Activated gamma-delta T cell treated with anti-CD3 and anti-CD28 coated beads, Interleukin-2, amount 50 U/mL, for 16 hours (primary cell): ENCODE measurements around the gene SFI1.
"Not testable (repeated sequence)": the region's sequence is repeated elsewhere in the genome, so short reads cannot be mapped to it uniquely, and the experiment has no call there.

ENCODE experiments used
- DNase-seq: peaks from one replicate; pipeline ENCODE4 v3.0.0-alpha.2; 2020; ENCODE audit warnings: low read depth

Gene SFI1

DNA sequence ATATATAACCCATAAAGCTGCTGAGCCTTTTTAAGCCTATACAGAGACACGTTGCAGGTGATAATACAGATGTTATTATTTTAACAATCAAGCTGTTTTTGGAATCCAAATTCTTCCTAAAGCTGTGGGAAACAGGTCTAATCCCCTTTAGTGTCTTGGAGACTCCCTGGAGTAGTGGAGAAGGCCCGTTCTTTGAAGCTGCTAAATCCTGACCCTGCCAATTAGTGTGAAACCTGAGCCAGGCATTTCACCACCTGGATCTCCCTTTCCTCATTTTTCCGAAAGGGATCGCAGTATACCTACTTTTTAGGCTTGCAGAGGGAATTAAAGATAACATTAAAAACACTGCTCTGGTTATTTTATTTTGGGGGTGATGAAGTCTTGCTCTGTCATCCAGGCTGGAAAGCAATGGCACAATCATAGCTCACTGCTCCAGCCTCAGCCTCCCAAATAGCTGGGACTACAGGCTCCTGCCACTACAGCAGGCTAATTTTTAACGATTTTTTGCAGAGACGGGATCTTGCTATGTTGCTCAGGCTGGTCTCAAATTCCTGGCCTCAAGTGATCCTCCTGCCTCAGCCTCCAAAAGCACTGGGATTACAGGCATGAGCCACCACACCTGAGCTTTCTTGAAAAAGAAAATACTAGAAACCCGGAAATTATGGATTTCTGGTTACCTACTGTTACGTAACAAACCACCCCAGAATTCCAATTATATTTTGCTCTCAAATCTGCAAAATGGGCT, 4.9 kb upstream of the SFI1 start:
- DNase-seq, result no peak

DNA sequence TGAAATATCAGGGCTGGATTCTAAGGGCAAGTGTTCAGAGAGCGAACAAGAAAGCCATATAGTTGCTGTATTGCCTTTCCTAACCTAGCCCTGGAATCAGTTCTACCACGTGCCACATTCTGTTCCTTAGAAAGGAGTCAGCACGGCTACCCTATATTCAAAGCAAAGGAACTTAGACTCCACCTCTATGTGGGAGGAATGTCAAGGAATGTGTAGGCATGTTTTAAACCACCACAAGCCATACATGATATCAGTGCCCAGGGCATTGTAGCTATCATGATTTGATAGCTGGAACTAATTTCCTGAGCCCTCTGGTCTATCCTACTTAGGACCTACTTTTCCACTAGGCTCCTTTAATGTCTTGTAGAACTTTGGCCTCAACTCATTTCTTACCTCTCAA, 4.2 kb upstream of the SFI1 start:
- no peak for DNase-seq

DNA sequence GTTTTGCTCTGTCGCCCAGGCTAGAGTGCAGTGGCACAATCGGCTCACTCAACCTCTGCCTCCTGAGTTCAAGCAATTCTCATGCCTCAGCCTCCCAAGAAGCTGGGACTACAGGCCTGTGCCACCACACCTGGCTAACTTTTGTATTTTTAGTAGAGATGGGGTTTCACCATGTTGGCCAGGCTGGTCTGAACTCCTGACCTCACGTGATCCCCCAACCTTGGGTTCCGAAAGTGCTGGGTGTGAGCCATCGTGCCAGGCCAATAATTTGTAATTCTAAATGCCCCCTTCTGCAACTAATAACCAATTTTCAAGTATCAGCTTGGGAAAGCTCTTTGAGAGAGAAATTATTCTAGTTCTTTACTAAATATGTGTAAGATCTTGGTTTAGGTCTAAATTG, 3.0 kb upstream of the SFI1 start:
- DNase-seq, result not testable (repeated sequence)

DNA sequence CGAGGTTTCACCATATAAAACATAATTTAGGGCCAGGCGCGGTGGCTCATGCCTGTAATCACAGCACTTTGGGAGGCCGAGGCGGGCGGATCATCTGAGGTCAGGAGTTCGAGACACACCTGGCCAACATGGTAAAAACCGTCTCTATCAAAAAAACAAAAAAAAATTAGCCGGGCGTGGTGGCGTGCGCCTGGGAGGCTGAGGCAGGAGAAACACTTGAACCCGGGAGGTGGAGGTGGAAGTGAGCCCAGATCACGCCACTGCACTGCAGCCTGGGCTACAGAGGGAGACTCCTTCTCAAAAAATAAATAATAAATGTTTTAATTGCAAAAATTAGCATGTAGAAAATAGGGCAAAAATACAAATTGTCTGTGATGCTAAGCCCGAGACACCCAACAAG, 993 bp upstream of the SFI1 start:
- no peak for DNase-seq

DNA sequence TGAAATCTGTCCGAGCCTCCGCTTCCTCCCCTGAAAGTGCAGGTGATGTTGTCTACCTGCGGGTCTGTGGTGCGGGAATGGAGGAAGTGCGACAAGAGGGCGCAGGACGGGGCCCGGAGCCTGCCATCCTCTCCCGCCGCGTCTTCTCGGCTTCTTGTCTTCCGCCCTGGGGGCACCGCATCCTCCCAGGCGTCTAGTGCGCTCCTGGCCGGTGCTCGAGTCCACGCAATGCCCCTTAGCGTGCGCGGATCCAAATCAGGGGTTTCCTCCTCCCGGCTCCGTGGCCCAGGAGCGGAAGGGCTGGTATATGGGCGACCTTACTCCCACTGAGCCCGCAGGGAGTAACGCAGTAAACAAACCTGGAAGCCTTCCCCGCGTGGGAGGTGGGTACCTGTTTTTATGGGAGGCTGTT, 405 bp downstream of the SFI1 start:
- DNase-seq, result peak; percentile 31

DNA sequence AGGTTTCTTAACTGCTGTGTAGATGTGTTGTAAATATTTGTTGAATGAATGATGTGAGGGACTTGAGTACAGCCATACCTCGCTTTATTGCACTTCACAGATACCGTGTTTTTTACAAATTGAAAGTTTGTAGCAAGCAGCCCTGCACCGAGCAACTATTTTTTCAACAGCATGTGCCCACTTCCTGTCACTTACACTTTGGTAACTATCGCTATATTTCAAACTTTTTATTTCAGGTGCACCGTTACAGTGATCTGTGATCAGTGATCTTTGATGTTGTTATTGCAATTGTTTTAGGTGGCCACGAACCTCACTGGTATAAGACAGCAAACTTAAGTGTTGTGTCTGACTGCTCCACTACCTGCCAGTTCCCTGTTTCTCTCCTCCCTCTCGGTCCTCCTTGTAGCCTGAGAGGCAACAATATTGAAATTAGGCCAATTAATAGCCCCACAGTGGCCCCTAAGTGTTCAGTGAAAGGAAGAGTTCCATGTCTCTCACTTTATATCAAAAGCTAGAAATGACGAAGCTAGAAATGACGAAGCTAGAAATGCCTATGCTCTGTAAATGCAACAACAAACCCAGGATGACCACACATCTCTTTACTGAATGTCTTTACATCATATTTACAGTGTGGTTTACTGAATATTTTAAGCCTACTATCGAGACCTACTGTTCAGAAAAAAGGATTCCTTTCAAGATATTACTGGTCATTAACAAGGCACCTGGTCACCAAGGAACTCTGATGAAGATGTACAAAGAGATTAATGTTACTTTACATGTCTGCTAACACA, 1.0 kb downstream of the SFI1 start:
- DNase-seq, result no peak

DNA sequence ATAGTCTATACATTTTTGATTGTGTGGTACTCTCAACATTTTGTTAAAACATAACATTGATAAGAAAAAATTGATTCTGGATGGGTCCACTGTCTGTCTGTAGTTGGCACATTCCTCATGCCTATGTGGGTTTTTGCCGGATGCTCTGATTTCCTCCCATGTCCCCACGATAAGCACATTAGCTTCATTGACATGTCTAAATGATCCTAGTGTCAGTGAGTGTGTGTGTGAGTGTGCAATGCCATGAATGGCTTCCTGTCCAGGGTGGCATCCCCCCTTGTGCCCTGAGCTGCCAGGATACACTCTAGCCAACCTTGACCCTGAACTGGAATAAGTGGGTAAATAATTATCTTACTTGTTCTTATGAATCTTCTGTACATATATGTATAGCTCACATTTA, 5.4 kb downstream of the SFI1 start:
- no peak for DNase-seq

DNA sequence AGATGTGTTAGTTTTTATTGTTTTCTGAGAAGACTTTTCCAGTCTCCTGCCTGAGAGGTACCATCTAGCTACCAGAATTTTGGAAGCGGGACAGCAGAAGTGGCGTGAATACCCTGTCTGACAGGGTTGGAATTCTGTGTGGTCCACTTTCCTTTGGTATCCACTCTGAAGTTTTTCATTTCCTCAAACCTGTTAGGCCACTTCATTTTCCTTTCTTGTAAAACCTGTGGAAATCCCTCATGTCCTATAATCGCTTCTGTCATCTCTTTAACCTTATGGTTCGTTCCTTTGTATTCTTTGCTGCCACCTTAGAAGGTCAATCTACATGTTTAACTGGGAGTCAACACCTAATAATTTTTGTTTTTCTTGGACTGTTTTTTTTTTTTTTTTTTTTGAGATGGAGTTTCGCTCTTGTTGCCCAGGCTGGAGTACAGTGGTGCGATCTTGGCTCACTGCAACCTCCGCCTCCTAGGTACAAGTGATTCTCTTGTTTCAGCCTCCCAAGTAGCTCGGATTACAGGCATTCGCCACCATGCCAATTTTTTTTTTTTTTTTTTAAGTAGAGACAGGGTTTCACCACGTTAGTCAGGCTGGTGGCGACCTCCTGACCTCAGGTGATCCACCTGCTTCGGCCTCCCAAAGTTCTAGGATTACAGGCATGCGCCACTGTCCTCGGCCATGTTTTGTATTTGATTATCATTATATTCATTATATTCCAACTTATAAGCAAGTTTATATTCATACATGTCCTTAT, 7.1 kb downstream of the SFI1 start:
- DNase-seq, result no peak

DNA sequence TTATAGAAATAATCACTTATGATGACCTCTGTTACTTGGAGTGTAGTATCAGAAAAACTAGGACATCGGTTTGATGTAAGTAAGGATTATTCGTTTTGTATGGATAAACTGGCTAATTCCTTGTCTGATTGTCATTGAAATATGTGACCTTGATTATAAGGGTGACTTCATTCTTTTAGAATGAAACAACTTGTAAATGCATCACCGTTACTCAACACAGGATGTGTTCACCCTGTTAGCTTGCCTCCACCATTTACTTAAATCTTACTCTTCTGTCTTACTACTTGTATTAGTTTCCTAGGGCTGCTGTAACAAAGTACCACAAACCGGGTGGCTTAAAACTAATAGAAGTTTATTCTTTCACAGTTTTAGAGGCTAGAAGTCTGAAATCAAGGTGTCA, 7.9 kb downstream of the SFI1 start:
- no peak for DNase-seq

DNA sequence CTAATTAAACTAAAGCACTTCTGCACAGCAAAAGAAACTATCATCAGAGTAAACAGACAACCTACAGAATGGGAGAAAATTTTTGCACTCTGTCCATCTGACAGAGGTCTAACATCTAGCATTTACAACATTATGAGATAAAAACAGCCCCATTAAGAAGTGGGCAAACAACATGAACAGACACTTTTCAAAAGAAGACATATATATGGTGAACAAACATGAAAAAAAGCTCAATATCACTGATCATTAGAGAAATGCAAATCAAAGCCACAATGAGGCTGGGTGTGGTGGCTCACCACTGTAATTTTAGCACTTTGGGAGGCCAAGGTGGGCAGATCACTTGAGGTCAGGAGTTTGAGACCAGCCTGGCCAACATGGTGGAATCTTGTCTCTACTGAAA, 11.2 kb downstream of the SFI1 start:
- not testable (repeated sequence) for DNase-seq

DNA sequence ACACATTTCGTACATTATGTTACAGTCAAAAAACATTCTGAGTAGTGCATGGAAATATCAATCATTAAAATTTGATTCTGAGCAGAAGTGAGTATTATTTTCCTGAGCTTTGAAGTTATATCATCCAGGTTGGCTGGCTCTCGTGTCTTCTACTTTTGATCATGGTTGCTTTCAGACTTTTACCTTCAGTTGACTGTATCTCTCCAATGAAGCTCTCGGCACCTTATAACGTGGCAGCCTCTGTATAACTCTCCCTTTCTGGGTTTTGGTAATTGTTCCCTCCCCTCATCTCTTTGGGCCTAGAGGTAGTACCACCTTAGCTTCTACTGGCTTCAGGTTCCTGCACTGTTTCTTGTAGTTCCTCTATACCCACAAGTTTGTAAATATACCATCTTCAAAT, 12.2 kb downstream of the SFI1 start:
- DNase-seq, result no peak

DNA sequence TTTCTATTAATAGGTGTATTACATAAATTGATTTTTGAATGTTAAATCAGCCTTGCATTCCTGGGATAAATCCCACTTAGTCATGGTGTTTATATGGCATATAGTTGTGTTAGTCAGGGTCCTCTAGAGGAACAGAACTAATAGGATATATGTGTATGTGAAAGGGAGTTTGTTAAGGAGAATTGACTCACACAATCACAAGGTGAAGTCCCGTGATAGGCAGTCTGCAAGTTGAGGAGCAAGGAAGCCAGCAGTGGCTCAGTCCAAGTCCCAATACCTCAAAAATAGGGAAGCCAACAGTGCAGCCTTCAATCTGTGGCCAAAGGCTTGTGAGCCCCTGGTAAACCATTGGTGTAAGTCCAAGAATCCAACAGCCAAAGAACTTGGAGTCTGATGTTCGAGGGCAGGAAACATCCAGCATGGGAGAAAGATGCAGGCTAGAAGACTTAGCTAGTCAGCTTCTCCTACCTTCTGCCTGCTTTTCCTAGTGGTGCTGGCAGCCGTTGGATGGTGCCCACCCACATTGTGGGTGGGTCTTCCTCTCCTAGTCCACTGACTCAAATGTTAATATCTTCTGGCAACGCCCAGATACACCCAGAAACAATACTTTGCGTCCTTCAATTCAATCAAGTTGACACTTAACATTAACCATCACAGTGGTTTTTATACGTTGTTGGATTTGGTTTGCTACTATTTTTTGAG, 12.9 kb downstream of the SFI1 start:
- DNase-seq, result no peak

DNA sequence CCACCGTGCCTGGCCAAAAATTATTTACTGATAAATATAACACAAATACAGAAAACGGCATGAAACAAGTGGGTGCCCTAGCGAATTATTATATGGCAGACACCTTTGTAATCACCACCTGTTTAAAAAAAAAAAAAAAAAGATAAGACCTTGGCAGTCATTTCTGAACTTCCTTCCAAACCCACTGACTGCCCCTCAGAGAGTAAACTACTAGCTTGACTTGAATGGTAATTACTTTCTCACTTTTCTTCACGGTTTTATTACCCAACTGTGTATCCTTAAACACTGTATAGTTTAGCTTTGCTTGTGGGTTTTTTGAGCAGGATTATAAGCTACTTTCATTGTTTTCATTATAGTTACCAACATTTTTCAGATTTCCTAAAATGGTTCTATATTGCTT, 23.7 kb downstream of the SFI1 start:
- no peak for DNase-seq

DNA sequence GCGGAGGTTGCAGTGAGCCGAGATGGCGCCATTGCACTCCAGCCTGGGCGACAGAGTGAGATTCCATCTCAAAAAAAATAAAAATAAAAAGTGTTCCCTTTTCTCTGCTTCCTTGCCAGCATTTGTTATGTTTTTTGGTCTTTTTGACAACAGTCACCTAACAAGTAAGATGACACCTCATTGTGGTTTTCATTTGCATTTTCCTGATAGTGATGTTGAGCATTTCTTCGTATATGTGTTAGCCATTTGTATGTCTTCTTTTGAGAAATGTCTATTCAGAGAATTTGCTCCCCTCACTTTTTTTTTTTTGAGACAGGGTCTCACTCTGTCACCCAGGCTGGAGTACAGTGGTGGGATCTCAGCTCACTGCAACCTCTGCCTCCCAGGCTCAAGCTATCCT, 27.8 kb downstream of the SFI1 start:
- not testable (repeated sequence) for DNase-seq

DNA sequence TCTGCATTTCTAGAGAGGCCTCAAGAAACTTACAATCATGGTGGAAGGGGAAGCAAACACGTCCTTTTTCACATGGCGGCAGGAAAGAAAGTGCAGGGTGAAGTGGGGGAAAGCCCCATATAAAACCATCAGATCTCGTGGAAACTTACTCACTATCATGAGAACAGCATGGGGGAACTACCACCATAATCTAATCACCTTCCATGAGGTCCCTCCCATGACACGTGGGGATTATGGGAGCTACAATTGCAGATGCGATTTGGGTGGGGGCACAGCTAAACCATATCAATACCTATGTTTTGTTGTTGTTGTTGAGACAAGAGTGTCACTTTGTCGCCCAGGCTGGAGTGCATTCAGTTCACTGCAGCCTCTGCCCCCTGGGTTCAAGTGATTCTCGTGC, 29.9 kb downstream of the SFI1 start:
- DNase-seq, result peak; percentile 6

DNA sequence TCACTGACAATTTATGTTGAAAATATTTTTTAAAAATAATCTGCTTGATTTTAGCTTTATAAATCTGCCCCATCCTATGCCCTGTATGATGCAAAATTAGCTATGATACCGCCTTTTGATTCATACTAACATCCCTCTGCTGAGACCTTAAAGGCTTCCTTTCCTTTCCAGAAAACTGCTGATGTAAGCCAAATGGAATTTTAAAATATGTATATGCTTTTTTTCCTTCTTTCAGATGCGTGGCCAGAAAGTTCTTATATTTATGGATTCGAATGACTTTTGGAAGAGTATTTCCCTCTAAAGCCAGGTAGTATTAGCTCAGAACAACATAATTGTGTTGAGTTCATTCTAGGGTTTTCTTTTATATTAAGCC, 34.5 kb downstream of the SFI1 start:
- DNase-seq, result no peak

DNA sequence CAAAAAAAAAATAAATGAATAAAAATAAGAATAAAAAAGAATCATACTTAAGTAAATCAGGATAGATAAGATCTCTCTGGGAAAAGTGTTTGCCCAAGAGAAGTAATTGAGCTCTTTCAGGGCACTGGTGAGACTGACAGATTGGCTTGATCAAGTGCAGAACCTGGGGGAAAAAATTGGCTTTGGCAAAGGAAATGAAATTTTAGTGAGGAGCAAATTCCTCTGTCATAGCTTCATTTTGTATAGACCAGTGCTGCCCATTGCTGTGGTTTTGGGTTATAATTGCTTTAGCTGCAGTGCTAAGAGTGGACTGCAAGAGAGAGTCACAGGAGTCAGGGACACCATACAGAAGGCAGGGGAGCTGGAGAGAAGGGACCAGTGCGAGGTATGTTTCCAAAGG, 35.7 kb downstream of the SFI1 start:
- no peak for DNase-seq

DNA sequence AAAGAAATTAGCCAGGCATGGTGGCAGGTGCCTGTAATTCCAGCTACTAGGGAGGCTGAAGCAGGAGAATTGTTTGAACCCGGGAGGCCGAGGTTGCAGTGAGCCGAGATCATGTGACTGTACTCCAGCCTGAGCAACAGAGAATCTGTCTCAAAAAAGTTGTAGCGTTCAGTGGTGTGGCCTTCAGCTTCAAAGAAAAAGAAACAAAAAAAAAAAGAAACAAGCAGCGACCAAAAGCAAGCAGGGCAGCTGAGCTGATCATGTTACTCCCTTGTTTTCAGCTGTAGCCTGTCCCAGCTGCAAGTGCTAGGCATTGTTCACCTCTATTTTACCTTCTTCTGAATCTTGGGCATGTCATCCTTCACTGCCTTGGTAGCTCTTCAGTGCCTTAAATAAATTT, 37.0 kb downstream of the SFI1 start:
- no peak for DNase-seq

DNA sequence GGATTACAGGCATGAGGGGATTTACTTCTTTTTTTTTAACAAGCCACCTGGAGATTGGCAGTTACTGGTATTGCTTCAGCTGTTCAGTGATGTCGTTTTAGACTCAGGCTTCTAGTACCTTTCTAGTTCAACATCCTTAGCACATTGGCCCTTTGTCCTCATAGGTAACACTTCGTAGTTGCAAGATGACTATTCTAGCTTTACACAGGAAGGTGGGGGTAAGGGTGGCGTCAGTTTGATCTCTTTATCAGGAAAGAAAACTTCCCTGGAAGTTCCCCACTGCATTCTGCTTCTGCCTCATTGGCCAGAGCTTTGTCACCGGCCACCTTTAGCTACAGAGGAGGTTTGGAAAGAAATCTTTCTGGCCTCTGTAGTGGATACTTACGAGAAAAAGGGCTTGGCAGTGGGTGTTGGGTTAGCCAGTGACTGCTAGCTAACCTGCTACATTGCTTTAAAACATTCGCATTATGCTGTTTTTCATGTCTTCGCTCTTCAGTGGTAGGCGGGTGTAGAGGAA, 40.7 kb downstream of the SFI1 start:
- DNase-seq, result no peak

DNA sequence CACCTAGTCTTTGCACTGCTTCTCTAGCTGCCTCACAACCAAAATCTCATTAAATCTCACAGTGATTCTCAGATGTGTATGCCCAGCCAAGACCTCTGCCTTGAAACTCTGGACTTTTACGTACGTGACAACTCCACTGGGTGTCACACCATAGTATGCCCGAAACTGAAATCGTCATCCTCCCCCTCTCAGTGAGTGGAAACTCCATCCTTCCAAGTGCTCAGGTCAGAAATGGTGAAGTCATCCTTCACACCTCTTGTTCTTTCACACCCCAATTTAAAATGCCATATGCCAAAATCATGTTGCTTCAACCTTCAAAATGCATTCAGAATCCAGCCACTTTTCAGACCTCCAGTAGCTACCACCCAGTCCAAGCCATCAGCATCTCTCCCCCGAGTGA, 42.5 kb downstream of the SFI1 start:
- DNase-seq, result no peak

DNA sequence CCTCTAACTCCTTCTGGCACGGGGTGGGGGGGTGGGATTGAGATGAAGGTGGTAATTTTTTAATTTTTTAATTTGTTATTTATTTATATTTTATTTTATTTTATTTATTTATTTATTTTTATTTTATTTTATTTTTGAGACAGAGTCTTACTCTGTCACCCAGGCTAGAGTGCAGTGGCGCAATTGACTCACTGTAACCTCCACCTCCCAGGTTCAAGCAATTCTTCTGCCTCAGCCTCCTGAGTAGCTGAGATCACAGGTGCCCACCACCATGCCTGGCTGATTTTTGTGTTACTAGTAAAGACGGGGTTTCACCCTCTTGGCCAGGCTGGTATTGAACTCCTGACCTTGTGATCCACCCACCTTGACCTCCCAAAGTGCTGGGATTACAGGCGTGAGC, 43.8 kb downstream of the SFI1 start:
- DNase-seq, result not testable (repeated sequence)

DNA sequence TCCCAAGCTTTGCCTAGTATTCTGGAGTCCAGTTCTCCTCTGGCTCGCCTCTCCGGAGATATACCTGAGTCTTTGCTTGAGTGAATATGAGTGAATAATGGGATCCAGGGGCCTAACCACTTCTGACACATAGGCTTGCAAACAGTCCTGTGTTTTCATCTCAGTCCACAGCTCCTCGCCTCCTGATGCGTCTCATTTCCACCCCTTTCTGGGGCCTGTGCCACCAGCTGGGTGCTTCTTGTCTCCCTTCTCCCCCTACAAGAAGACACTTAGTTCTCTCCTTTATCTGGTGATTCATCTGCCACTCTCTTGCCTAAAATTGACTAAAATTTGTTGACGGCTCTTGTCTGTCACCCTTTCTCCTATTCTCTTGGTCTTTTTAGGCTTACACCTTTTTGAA, 44.6 kb downstream of the SFI1 start:
- DNase-seq, result no peak
